ENCODE measurements around the gene RNF11.

- TF ChIP-seq POLR2A (IDR thresholded peaks at IDR 0.05) = no peak
- no peak for TF ChIP-seq CTCF (IDR thresholded peaks at IDR 0.05)
Observed at GRCh38 chr1:51289676-51290488, 53.8 kb downstream of the RNF11 start.
